Endothelial cell (in vitro differentiated cells): Measurements from ENCODE around the gene CDH8. TPM values are rescaled to one million over a fixed set of nuclear protein-coding genes. Genes with fewer than 3 reads are reported as not detected.

Source experiments
- DNase-seq: peaks from one replicate; pipeline ENCODE4 v3.0.0; 2021; ENCODE audit warnings: low spot score
- H3K27ac Mint-ChIP-seq: one replicate; pipeline ENCODE4 v1.8.0; 2021; ENCODE audit warnings: mixed read lengths, inconsistent platforms; ENCODE audit not compliant: unreplicated experiment
- H3K27me3 Mint-ChIP-seq: one replicate; pipeline ENCODE4 v1.8.0; 2021; ENCODE audit warnings: mild to moderate bottlenecking, moderate library complexity, mixed read lengths, inconsistent platforms; ENCODE audit not compliant: unreplicated experiment
- H3K36me3 Mint-ChIP-seq: one replicate; pipeline ENCODE4 v1.8.0; 2021; ENCODE audit warnings: mild to moderate bottlenecking, low read depth, mixed read lengths, inconsistent platforms; ENCODE audit not compliant: unreplicated experiment
- H3K4me1 Mint-ChIP-seq: one replicate; pipeline ENCODE4 v1.8.0; 2021; ENCODE audit warnings: mild to moderate bottlenecking, mixed read lengths, inconsistent platforms; ENCODE audit not compliant: unreplicated experiment
- H3K4me3 Mint-ChIP-seq: one replicate; pipeline ENCODE4 v1.8.0; 2021; ENCODE audit warnings: mild to moderate bottlenecking, mixed read lengths, inconsistent platforms; ENCODE audit not compliant: unreplicated experiment
- H3K9me3 Mint-ChIP-seq: one replicate; pipeline ENCODE4 v1.8.0; 2021; ENCODE audit warnings: mixed read lengths, inconsistent platforms; ENCODE audit not compliant: unreplicated experiment
- total RNA-seq: library from RNA; stranded (reverse); fragmentation: NEBNext Ultra II Directional; extraction: Animal tissue kit (Norgen Biotek cat#: 25700); gene quantifications from one replicate; pipeline ENCODE4 v1.2.1, GENCODE V29; 2021; ENCODE audit not compliant: unreplicated experiment
- TF ChIP-seq, protein P1 (sequence below): fragments of 200-600 bp; sonication (generic); IDR thresholded peaks from one replicate; pipeline ENCODE4 v1.5.0; 2021; ENCODE audit warnings: antibody characterized with exemption; ENCODE audit not compliant: unreplicated experiment

Gene CDH8
- total RNA-seq, 1 donor from 2014 or later: 6.4 TPM

DNA sequence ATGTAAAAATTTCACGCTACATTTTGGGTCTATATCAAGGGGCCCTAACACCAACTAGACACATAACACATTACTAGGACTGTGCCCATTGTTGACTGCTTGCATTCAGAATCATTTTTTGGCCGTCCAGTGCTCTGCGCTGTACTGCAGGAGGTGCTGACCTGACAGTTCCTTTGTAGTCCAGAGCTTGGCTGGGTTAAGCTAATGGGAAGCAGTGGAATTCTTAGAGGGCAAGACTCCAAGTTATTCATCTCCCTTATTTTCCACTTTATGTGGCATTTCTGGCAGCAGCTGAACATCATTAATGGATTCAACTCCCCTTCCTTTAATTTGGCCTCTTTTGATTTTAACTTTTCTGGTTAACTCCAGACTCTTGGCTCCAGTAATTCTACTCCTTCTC, 351.7 kb downstream of the CDH8 start:
- Mint-ChIP-seq H3K36me3 (no peaks in the 10 kb centered on the region), H3K4me3 (no peak overlapping the region), H3K27ac (no peak overlapping the region), H3K9me3 (no peaks in the 10 kb centered on the region), H3K4me1 (no peaks in the 10 kb centered on the region), H3K27me3 (no peaks in the 10 kb centered on the region)
- DNase-seq: no peak
- TF ChIP-seq, protein P1, sequence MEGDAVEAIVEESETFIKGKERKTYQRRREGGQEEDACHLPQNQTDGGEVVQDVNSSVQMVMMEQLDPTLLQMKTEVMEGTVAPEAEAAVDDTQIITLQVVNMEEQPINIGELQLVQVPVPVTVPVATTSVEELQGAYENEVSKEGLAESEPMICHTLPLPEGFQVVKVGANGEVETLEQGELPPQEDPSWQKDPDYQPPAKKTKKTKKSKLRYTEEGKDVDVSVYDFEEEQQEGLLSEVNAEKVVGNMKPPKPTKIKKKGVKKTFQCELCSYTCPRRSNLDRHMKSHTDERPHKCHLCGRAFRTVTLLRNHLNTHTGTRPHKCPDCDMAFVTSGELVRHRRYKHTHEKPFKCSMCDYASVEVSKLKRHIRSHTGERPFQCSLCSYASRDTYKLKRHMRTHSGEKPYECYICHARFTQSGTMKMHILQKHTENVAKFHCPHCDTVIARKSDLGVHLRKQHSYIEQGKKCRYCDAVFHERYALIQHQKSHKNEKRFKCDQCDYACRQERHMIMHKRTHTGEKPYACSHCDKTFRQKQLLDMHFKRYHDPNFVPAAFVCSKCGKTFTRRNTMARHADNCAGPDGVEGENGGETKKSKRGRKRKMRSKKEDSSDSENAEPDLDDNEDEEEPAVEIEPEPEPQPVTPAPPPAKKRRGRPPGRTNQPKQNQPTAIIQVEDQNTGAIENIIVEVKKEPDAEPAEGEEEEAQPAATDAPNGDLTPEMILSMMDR: no peak

DNA sequence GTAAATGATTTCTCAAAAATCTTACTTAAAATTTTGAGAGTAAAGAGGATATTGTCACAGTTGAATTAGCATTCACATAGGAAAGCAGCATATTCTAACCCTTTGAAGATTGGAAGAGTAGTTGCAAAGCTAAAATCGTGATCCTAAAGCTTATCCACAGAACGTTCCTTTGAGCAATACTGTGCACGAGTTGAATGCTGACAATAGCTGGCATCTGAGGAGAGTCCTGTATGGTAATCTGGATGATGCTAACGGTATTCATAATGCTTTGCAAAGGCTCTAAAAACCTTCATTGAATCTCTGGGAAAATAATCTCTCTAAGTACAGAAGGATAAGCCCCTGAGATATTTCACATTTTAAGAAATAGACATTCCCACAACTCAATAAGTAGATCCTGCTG, 354.6 kb downstream of the CDH8 start:
- no peak for DNase-seq
- no peak overlapping the region for H3K27ac Mint-ChIP-seq
- H3K36me3 Mint-ChIP-seq: no peaks in the 10 kb centered on the region
- no peaks in the 10 kb centered on the region for H3K9me3 Mint-ChIP-seq
- TF ChIP-seq, protein P1: no peak
- H3K27me3 Mint-ChIP-seq: no peaks in the 10 kb centered on the region
- no peaks in the 10 kb centered on the region for H3K4me1 Mint-ChIP-seq
- no peak overlapping the region for H3K4me3 Mint-ChIP-seq

DNA sequence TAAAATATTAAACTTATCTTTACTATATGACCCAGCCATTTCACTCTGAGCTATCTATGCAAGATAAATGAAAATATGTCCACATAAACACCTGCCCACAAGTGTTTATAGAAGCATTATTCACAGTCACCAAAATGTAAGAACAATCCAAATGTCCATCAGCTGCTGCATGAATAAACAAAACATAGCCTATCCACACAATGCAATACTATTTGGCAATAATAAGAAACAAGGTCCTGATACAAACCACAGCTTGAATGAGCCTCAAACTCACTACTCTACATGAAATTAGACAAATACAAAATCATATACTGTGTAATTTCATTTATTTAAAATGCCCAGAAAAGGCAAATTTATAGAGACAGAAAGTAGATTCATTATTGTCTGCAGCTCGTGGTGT, 355.1 kb downstream of the CDH8 start:
- no peak overlapping the region for H3K27ac Mint-ChIP-seq
- no peaks in the 10 kb centered on the region for H3K36me3 Mint-ChIP-seq
- no peak overlapping the region for H3K4me3 Mint-ChIP-seq
- no peaks in the 10 kb centered on the region for H3K4me1 Mint-ChIP-seq
- DNase-seq: no peak
- H3K9me3 Mint-ChIP-seq: no peaks in the 10 kb centered on the region
- H3K27me3 Mint-ChIP-seq: no peaks in the 10 kb centered on the region
- TF ChIP-seq, protein P1: no peak

DNA sequence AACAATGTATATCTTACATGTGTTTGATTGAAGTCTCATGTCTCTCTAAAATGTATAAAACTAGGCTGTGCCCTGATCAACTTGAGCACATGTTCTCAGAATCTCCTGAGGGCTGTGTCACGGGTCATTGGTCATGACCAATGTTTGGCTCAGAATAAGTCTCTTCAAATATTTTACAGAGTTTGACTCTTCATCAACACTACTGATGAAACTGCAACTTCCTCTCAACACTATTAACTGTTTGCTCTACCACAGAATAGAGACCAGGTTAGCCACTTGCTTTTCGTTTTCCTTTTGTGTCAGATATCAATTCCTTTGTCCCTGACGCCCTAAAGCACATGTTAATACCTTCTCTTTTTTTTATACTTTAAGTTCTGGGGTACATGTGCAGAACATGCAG, 358.1 kb downstream of the CDH8 start:
- Mint-ChIP-seq H3K27me3 (no peaks in the 10 kb centered on the region), H3K27ac (no peak overlapping the region), H3K36me3 (no peaks in the 10 kb centered on the region), H3K4me3 (no peak overlapping the region), H3K4me1 (no peaks in the 10 kb centered on the region), H3K9me3 (no peaks in the 10 kb centered on the region)
- DNase-seq: no peak
- TF ChIP-seq, protein P1: no peak

DNA sequence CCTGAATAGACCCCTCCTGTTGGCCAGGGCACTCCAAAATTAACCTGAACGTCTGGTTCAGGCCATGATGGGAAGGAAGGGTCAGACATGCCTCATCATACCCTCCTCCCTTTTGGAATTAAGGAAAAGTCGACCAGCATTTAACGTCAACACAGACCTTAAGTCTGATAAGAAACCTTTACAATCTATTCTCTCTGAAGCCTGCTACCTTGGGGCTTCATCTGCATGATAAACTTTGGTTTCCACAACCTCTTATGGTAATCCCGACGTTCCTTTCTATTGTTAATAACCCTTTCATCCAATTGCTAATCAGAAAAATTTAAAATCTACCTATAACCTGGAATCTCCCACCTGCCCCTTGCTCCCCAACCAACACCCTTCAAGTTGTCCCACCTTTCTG, 358.5 kb downstream of the CDH8 start:
- H3K4me3 Mint-ChIP-seq: no peak overlapping the region
- DNase-seq: no peak
- no peak overlapping the region for H3K27ac Mint-ChIP-seq
- H3K27me3 Mint-ChIP-seq: no peaks in the 10 kb centered on the region
- TF ChIP-seq, protein P1: no peak
- no peaks in the 10 kb centered on the region for H3K4me1 Mint-ChIP-seq
- no peaks in the 10 kb centered on the region for H3K9me3 Mint-ChIP-seq
- H3K36me3 Mint-ChIP-seq: no peaks in the 10 kb centered on the region
